ENCODE measurements around the gene RABGAP1L. TPM values are rescaled to one million over a fixed set of nuclear protein-coding genes. Genes with fewer than 3 reads are reported as not detected.
A peak's percentile ranks its signal among the peaks of the same experiment; 100 is the strongest.

The RABGAP1L gene
- total RNA-seq, 1 experiment from 2014 or later: 76.9 TPM

DNA sequence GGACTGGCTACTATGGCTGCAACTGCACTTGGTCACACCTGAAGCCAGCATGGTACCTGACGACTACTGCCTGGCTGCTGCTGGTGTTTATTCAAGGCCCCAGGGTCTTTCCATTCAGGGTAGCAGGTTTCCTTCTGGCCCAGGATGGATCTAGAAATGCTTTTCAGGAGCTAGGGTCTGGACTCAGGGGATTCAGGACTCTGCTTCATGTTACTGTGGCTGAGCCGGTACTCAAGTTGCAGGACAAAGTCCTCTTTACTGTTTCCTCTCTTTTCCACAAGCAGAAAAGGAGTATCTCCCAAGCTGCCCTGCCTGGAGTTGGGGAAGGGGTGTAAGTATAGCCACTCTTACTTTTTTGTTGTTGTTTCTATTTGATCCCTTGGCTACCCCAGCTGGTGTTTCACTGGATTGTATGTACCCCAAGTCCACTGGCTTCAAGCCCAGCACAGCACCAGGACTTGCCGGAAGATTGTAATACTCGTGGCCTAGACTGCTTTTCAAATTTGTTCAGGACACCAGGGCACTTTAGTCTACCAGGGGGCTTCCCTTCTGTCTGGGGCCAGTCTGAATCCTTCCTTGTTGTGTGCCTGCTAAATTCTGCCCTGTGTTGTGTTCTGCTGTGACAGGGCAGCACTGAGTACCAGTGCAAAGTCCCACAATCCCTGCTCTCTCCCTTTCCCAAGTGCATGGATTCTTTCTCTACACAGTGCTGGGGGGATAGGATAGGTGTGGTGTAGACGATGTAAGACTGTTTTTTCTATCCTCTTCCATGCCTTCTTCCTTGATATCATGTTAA lies 536.9 kb downstream of the RABGAP1L start (continued):
- no peak for TF ChIP-seq ZMAT4 (CRISPR knock-in tag; IDR thresholded peaks at IDR 0.05)

GRCh38 chr1:174700314-174700713 lies 541.0 kb downstream of the RABGAP1L start:
- POLR2A ChIA-PET: no interaction called here
- ATAC-seq: peak; percentile 55
- CTCF ChIA-PET: interaction anchor here (1.0 to 2.2 kb wide), 2 partner anchors 26 to 438 kb away, joined by 3 to 7 read pairs; no protein-coding TSS in a partner anchor
- H3K4me1 Mint-ChIP-seq: peaks cover 14% of the 10 kb centered on the region
- TF ChIP-seq E2F4 (CRISPR knock-in tag; IDR thresholded peaks at IDR 0.05; ENCODE audit: borderline replicate concordance, low read depth) (no peak), MLX (CRISPR knock-in tag; IDR thresholded peaks at IDR 0.05) (no peak), ZNF423 (CRISPR knock-in tag; IDR thresholded peaks at IDR 0.05) (no peak), PREB (CRISPR knock-in tag; IDR thresholded peaks at IDR 0.05; ENCODE audit: borderline replicate concordance) (no peak), TCF7 (CRISPR knock-in tag; IDR thresholded peaks at IDR 0.05; ENCODE audit: low read depth) (no peak), SOX15 (CRISPR knock-in tag; IDR thresholded peaks at IDR 0.05) (no peak), IRF2 (CRISPR knock-in tag; IDR thresholded peaks at IDR 0.05; ENCODE audit: borderline replicate concordance, low read depth) (no peak), FOXP1 (CRISPR knock-in tag; IDR thresholded peaks at IDR 0.05; ENCODE audit: borderline replicate concordance) (no peak), USF2 (CRISPR knock-in tag; IDR thresholded peaks at IDR 0.05) (no peak), IRF1 (CRISPR knock-in tag; IDR thresholded peaks at IDR 0.05) (no peak), NR1H2 (CRISPR knock-in tag; IDR thresholded peaks at IDR 0.05) (no peak), HMGA2 (CRISPR knock-in tag; IDR thresholded peaks at IDR 0.05) (no peak), ZNF671 (CRISPR knock-in tag; IDR thresholded peaks at IDR 0.05) (no peak), CBFB (CRISPR knock-in tag; IDR thresholded peaks at IDR 0.05; ENCODE audit: low read depth) (no peak)
- H3K27ac Mint-ChIP-seq: no peak overlapping the region
- no peak overlapping the region for H3K4me3 Mint-ChIP-seq
- H3K36me3 Mint-ChIP-seq: no peaks in the 10 kb centered on the region
- DNase-seq (ENCODE audit: low spot score): no peak
- H3K9me3 Mint-ChIP-seq: peaks cover under 1% of the 10 kb centered on the region; the same call in 1 of the 2 replicates
- no peaks in the 10 kb centered on the region for H3K27me3 Mint-ChIP-seq (ENCODE audit: low read depth)

- TF ChIP-seq ETV6 (CRISPR knock-in tag; IDR thresholded peaks at IDR 0.05) (no peak), NR3C1 (CRISPR knock-in tag; conservative IDR thresholded peaks at IDR 0.05; ENCODE audit: low read depth) (no peak), IRF2 (CRISPR knock-in tag; IDR thresholded peaks at IDR 0.05; ENCODE audit: borderline replicate concordance, low read depth) (no peak), TP53 (CRISPR knock-in tag; IDR thresholded peaks at IDR 0.05) (no peak), E2F4 (CRISPR knock-in tag; IDR thresholded peaks at IDR 0.05; ENCODE audit: borderline replicate concordance, low read depth) (no peak), ZBTB43 (CRISPR knock-in tag; IDR thresholded peaks at IDR 0.05) (no peak), NFYB (CRISPR knock-in tag; conservative IDR thresholded peaks at IDR 0.05; ENCODE audit: low read depth) (no peak), PRRX2 (CRISPR knock-in tag; IDR thresholded peaks at IDR 0.05) (no peak), CBFB (CRISPR knock-in tag; IDR thresholded peaks at IDR 0.05; ENCODE audit: low read depth) (no peak)
- TF ChIP-seq, protein P1, sequence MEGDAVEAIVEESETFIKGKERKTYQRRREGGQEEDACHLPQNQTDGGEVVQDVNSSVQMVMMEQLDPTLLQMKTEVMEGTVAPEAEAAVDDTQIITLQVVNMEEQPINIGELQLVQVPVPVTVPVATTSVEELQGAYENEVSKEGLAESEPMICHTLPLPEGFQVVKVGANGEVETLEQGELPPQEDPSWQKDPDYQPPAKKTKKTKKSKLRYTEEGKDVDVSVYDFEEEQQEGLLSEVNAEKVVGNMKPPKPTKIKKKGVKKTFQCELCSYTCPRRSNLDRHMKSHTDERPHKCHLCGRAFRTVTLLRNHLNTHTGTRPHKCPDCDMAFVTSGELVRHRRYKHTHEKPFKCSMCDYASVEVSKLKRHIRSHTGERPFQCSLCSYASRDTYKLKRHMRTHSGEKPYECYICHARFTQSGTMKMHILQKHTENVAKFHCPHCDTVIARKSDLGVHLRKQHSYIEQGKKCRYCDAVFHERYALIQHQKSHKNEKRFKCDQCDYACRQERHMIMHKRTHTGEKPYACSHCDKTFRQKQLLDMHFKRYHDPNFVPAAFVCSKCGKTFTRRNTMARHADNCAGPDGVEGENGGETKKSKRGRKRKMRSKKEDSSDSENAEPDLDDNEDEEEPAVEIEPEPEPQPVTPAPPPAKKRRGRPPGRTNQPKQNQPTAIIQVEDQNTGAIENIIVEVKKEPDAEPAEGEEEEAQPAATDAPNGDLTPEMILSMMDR (IDR thresholded peaks at IDR 0.05): no peak
- no peaks in the 10 kb centered on the region for H3K36me3 Mint-ChIP-seq
- H3K27me3 Mint-ChIP-seq (ENCODE audit: low read depth): no peaks in the 10 kb centered on the region
- CTCF ChIA-PET: interaction anchor here (1.0 to 2.2 kb wide), 2 partner anchors 25 to 438 kb away, joined by 3 to 7 read pairs; no protein-coding TSS in a partner anchor
- DNase-seq (ENCODE audit: low spot score) (no peak), ATAC-seq (no peak)
- H3K4me1 Mint-ChIP-seq: peaks cover 14% of the 10 kb centered on the region
- no peak overlapping the region for H3K4me3 Mint-ChIP-seq
- no peaks in the 10 kb centered on the region for H3K9me3 Mint-ChIP-seq
- H3K27ac Mint-ChIP-seq: no peak overlapping the region
- POLR2A ChIA-PET: no interaction called here
These were observed 541.5 kb downstream of the RABGAP1L start for GRCh38 chr1:174700775-174701174.
